ENCODE data around the gene UTP18.
"Not testable (repeated sequence)": the region's sequence is repeated elsewhere in the genome, so short reads cannot be mapped to it uniquely, and the experiment has no call there.

Gene UTP18

GRCh38 chr17:51260237-51261023 is at the start of gene UTP18:
Gene UTP18, plus strand, starts transcription at chr17:51260546. Its CDS starts 39 bp downstream, at chr17:51260585.
- DNase-seq = peak; percentile 96

DNA sequence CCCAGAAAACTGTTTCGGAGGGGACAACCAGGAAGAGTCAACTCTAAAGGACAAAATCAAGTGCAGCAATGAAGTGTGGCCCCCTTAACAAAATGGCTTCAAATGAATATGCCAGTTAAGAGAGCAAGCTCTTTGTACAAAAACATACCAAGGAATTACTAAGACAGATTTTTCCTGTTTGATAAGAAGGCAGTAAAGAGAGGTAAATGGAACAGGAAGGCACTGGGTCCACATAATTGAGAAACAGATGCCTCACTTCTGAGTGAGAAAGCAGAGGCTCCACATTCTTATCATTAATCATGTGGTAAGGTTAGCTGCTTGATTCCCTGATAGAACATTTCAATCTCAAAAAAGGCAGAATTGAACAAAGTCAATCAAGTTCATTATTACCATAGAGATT is 45.4 kb upstream of the UTP18 start:
- DNase-seq = no peak

DNA sequence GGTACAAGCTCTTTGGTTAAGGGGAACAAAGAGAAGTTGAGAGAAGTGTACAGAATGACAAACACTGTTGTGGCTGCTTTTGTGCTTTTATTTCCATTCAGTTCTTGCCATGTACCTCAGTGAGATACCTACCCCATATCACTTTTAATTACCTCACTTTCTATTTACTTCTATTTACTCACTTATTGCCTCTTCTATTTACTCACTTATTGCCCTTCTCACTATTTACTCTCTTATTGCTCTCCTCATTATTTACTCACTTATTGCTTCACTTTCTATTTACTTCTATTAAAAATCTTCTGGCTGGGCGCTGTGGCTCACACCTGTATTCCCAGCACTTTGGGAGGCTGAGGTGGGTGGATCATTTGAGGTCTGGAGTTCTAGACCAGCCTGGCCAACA is 42.4 kb upstream of the UTP18 start:
- no peak for DNase-seq

GRCh38 chr17:51221322-51221721 is 39.0 kb upstream of the UTP18 start:
- DNase-seq = no peak

DNA sequence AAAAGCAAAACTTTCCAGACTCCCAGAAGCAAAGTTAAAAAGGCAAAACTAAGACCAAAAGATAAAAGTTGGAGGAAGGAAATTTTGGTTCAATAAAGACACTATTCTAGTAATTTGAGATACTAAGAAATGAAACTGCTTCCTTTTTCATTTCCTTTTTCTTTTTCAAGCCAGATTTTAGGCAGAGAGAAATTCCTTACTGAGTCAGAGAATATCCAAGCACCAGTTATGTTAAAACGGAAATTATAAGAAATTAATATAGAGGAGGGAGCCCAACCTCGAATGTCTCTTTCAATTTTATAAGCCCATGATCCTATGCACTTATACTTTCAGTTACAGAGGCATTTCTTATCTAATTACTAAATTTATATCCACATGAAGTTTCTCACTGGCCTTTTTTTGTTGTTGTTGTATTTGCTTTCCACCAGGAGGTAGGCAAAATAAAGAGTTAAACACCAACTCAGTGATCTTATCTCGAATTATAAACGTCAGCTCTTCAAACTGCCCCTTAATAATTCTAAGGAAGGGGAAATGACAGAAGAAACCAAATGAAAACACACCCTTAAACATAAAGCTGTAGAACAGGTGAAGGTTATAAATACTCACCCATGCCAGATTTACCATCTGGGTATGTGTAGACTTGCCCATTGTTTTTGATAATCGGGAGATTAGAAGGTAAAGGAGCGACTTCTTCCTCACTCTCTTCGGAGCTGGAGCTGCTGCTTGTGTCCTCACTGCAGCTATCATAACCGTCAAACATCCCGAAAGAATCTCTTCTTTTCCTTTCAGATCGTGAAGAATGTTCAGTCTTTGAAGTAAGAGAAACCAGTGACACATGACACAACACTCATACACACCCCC is 35.7 kb upstream of the UTP18 start:
- DNase-seq = no peak

DNA sequence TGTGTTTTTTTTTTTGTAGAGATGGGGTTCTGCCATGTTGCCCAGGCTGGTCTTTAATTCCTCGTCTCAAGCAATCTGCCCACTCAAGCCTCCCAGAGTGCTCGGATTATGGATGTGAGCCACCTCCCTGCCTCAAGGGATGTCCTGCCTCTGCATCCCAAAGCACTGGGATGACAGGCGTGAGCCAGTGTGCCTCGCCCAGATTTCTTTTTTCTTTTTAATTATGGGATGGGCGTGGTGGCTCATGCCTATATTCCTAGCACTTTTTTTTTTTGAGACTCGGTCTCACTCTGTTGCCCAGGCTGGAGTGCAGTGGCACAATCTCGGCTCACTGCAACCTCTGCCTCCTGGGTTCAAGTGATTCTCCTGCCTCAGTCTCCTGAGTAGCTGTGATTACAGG is 34.8 kb upstream of the UTP18 start:
- DNase-seq = not testable (repeated sequence)

DNA sequence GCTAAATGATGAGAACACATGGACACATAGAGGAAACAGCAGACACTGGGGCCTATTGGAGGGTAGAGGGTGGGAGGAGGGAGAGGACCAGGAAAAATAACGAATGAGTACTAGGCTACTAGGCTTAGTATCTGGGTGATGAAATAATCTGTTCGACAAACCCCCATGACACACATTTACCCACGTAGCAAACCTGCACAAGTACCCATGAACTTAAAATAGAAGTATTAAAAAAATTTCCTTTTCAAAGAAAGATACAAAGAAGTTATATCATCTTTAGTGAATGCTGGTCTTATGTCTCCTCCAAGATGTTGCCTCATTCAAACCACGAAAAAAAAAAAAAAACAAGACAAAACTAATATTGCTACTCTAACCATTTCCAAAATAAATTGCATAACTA is 32.2 kb upstream of the UTP18 start:
- DNase-seq = no peak

DNA sequence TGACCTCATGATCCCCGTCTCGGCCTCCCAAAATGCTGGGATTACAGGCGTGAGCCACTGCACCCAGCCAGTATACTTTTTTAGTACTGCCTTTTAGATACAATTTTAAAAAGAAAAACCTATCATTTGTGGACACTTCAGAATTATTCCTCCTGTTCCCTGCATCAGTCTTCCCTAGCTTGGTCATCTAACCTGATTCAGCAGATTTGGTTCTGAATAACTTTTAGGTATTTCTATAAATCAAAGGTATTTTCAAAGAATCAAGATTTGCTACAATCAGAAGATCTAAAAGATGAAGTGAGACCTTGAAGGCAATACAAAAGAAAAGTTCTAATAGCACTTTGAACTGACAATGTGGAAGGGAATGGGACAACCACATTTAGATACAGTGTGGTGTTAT is 30.5 kb upstream of the UTP18 start:
- no peak for DNase-seq

- no peak for DNase-seq
Measured at GRCh38 chr17:51230306-51230705, 30.0 kb upstream of the UTP18 start.

DNA sequence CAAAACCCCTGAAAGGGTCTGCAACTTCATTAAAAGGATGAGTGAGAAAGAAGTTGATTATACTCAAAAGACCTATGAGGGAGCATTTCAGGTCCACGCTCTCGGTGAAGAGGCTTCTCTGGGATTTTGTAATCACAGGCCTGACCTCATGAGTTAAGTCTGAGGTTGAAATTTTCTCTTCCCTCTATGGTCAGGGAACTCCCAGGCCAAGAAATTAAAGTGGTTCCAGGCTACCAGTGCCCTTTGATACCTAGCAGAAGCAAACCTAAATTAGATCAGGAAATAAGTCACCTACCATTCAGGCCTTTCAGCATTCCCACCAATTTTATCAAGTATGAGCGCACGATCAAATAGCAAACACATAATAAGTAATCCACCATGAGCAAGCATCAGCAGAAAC is 28.3 kb upstream of the UTP18 start:
- no peak for DNase-seq

DNA sequence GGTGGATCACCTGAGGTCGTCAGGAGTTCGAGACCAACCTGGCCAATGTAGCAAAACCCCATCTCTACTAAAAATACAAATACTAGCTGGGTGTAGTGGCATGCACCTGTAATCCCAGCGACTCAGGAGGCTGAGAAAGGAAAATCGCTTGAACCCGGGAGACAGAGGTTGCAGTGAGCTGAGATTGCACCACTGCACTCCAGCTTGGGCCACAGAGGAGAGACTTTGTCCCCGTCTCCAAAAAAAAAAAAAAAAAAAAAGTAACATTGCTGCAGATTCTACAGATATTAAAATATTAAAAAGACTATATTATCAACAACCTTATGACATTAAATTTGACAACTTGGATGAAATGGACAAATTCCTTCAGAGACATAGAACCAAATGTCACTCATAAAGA is 26.2 kb upstream of the UTP18 start:
- DNase-seq = no peak

DNA sequence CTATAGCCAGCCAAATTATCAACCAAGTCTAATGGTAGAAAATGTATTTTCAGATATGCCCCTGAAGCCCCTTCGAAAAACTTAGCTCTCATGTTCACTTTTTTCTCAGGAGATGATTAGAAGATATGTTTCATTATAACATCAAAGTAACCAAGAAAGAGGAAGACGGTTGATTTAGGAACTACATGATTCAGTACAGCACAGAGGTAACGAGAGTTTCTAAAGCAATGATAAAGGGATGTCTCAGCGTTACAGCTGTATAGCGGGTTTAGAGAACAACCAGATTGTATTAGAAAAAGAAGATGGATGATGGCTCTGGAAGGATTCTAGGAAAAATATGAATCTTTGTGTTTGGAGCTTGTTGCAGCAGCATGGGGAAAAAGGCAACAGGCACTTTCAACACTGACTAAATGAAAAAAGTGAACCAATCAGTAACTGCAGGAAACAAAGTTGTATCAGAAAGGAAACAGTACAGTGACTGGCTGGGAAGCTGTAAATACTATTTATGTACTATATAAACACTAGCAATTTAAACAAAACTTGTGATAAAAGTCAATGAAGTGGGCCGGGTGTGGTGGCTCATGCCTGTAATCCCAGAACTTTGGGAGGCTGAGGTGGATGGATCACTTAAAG is 22.0 kb upstream of the UTP18 start:
- DNase-seq = no peak

DNA sequence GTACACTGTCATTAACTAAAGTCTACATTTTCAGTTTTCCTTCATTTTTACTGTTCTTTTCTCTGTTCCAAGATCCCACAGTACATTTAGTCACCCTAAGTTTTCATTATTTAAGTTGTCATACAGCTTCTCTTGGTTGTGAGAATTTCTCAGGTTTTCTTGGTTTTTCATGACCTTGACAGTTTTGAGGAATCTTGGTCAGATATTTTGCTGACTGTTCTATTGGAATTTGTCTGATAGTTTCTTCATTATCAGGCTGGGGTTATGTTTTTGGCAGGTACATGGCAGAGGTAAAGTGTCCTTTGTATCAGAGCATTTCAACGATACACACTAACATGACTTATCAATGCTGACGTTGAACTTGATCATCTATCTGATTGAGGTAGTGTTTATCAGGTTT is 20.1 kb upstream of the UTP18 start:
- DNase-seq = no peak

DNA sequence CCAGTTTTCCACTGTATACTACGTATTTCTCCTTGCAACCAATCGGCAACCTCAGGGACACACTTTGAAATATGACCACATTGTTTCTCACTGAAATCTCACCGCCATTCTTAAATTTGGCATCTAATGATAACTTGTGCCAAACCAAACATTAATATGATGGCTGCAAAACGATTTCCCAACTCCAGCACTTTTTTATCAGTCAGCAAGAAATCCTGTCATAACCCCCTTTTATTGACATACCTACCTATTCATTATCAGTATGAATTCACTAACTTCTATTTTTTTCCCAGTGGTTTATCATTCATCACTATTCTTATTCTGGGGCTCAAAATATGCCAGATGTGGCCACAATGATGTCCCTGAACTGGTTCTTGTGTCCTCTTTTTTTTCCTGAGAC is 16.3 kb upstream of the UTP18 start:
- no peak for DNase-seq

DNA sequence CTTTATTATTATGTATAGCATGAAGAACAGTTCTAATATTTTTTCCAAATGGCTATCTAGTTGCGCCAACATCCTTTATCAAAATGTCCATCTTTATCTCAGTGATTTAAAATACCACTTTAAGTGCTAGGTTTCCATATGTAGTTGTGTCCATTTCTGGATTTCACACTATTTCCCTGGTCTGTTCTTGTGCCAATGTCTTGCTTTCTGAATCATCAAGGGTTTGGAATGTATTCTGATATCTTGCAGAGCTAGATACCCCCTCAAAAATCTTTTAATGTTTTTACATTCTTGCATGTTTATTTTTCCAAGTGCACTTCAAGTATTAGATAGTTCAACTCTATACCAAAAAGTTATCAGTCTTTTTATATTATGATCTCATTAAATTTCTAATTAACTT is 14.8 kb upstream of the UTP18 start:
- DNase-seq = no peak

DNA sequence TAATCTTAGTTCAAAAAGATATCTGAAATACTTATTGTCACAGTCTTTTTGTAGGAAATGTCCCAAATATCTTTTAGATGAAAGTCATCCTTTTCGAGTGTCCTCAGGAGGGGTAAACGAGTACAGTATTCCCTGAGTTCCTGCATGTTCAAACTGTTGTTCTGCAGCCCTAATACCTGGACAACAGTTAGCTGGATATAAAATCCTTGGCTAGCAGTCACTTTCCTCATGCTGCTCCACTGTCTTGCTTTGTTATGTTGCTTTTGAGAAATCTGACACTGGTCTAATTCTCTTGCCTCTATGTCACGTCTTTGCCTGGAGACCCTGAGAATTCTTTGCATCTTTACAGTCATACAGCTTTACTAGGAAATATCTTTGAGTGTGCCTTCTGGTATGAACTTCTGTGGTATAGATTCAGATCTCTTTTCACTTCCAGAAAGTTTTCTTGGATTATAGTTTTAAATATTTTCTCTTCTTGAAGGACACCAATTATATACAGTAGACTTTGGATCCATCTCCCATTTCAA is 10.0 kb upstream of the UTP18 start:
- DNase-seq = no peak

- no peak for DNase-seq
Measured at GRCh38 chr17:51251010-51251409, 9.3 kb upstream of the UTP18 start.

- DNase-seq = no peak
Measured at GRCh38 chr17:51255673-51256072, 4.7 kb upstream of the UTP18 start.

DNA sequence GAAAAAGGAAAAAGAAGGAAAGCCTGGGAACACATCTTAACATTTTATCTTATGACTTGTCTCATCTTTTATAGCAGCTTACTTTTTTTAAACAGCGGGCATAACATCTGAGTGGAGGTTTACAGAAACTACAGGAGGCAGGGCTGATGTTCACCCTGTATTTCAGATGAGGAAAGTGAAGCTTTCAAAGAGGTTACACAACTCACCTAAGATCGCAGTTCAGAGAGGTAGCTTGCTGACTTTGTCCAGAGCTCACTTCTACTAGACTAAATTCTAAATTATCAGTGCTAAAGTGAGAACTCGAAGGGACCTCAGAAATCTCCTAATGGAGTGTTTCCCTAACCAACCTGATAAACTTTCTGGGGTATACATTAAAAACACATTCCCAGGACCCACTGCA is 4.2 kb upstream of the UTP18 start:
- DNase-seq = no peak

- DNase-seq = no peak
Measured at GRCh38 chr17:51257150-51258081, 2.9 kb upstream of the UTP18 start.

DNA sequence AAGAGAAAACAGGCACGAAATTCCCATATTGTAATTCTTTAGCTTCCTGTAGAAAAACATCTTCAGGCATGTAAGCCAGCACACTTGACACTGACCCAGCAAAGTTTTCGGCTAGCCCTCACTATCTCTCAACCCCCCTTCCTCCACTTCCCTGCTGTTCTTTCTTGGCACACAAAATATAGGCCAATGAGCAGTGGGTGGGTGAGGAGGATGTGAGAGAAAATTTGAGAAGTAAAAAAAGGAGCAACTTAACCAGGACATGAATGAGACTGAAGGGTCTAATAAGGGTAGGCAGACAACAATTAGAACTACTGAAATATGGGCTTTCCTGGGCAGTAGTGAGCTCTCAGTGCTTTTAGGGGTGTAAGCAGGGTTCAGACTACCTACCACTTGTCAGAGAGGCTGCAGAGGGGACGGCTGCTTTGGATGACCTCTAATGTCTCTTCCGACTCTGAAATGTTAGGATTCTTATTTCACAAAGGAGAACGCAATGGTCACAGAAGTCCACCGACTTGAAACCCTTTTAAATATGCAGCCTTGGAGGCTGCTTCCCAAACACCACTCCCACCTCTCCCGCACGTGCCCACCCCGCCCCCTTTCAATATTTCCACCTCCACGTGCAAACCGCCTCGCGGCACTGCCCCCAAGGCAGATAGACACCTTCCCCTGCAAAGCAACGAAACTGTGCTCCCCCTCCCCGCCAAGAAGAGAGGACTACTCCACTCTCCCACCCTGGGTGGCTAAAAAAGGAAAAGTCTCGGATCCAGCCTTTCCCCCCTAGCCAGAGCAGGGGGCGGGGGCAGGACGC is 1.4 kb upstream of the UTP18 start:
- DNase-seq = peak; percentile 10

Data from stimulated activated CD4-positive, alpha-beta T cell treated with anti-CD3 and anti-CD28 coated beads, Interleukin-4, amount 100 ng/mL, for 1 hour (primary cell).